HL-60 (cell line): ENCODE data around the gene SEMA7A.
A peak's percentile ranks its signal among the peaks of the same experiment; 100 is the strongest.

ENCODE experiments used
- GABPA ChIP-seq: IDR thresholded peaks from 2 replicates; pipeline ENCODE4 v1.6.1; 2012; ENCODE audit warnings: low read depth
- POLR2AphosphoS5 ChIP-seq: IDR thresholded peaks from 2 replicates; pipeline ENCODE4 v1.6.1; 2012; ENCODE audit warnings: low read depth
- SPI1 ChIP-seq: IDR thresholded peaks from 2 replicates; pipeline ENCODE4 v1.6.1; 2012; ENCODE audit warnings: low read depth, mild to moderate bottlenecking, borderline replicate concordance
- TF ChIP-seq, protein P1 (sequence below): IDR thresholded peaks from one replicate; pipeline ENCODE4 v1.5.1; 2011; ENCODE audit warnings: low read length, control low read depth, inconsistent platforms; ENCODE audit not compliant: insufficient read depth
- TF ChIP-seq, protein P2 (sequence below): IDR thresholded peaks from 2 replicates; pipeline ENCODE4 v1.6.1; 2012; ENCODE audit warnings: low read depth; ENCODE audit not compliant: insufficient replicate concordance

DNA sequence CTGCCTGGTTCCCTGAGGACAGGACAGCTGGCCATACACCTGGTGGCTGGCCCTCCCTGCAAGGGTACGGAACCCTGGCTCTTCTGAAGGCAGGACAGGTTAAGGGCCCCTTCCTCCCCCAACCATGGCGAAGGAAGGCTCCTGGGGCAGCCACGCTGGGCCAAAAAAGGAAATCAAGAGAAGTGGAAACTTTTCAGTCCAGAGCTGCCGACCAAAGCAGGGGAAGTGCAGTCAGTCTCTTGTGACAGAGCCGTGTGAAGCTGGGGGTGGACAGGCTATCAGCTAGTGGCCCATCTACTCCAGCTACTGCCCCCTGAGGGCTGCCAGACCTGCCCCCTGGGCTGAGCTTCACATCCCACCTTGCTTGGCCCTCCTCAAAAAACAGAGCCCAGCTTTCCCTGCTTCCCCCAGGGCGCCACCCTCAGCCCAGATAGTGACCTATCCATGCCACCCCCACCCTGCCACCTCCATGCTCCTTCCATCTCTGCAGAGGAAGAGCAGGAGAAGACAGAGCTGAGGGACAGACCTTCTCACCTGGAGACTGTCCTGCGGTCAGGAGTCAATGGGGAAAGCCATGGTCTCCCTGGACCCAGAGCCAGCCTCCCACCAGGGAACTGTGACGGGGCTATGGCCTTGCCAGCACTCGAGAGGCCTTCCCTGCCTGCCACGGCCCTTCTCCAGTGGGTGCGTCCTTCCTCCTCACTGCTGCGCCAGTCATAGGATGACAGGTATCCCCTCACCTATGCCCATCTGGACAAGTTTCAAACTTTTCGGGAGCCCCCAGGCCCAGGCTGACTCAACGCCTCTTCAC lies 4.6 kb downstream of the SEMA7A start:
- TF ChIP-seq, protein P1, sequence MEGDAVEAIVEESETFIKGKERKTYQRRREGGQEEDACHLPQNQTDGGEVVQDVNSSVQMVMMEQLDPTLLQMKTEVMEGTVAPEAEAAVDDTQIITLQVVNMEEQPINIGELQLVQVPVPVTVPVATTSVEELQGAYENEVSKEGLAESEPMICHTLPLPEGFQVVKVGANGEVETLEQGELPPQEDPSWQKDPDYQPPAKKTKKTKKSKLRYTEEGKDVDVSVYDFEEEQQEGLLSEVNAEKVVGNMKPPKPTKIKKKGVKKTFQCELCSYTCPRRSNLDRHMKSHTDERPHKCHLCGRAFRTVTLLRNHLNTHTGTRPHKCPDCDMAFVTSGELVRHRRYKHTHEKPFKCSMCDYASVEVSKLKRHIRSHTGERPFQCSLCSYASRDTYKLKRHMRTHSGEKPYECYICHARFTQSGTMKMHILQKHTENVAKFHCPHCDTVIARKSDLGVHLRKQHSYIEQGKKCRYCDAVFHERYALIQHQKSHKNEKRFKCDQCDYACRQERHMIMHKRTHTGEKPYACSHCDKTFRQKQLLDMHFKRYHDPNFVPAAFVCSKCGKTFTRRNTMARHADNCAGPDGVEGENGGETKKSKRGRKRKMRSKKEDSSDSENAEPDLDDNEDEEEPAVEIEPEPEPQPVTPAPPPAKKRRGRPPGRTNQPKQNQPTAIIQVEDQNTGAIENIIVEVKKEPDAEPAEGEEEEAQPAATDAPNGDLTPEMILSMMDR: no peak
- TF ChIP-seq POLR2AphosphoS5 (peak; percentile 18; the same call in 1 of the 2 replicates), GABPA (no peak), SPI1 (peak; percentile 80; the same call in 1 of the 2 replicates)
- TF ChIP-seq, protein P2, sequence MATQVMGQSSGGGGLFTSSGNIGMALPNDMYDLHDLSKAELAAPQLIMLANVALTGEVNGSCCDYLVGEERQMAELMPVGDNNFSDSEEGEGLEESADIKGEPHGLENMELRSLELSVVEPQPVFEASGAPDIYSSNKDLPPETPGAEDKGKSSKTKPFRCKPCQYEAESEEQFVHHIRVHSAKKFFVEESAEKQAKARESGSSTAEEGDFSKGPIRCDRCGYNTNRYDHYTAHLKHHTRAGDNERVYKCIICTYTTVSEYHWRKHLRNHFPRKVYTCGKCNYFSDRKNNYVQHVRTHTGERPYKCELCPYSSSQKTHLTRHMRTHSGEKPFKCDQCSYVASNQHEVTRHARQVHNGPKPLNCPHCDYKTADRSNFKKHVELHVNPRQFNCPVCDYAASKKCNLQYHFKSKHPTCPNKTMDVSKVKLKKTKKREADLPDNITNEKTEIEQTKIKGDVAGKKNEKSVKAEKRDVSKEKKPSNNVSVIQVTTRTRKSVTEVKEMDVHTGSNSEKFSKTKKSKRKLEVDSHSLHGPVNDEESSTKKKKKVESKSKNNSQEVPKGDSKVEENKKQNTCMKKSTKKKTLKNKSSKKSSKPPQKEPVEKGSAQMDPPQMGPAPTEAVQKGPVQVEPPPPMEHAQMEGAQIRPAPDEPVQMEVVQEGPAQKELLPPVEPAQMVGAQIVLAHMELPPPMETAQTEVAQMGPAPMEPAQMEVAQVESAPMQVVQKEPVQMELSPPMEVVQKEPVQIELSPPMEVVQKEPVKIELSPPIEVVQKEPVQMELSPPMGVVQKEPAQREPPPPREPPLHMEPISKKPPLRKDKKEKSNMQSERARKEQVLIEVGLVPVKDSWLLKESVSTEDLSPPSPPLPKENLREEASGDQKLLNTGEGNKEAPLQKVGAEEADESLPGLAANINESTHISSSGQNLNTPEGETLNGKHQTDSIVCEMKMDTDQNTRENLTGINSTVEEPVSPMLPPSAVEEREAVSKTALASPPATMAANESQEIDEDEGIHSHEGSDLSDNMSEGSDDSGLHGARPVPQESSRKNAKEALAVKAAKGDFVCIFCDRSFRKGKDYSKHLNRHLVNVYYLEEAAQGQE: no peak
